NK-92 (cell line): Measurements from ENCODE around the gene SLX1A.
"Not testable (repeated sequence)": the region's sequence is repeated elsewhere in the genome, so short reads cannot be mapped to it uniquely, and the experiment has no call there.

Source experiments
- DNase-seq: peaks from one replicate; lab custom pipeline; 2025; ENCODE audit not compliant: unreplicated experiment; lab: John Stamatoyannopoulos, UW

The SLX1A gene

DNA sequence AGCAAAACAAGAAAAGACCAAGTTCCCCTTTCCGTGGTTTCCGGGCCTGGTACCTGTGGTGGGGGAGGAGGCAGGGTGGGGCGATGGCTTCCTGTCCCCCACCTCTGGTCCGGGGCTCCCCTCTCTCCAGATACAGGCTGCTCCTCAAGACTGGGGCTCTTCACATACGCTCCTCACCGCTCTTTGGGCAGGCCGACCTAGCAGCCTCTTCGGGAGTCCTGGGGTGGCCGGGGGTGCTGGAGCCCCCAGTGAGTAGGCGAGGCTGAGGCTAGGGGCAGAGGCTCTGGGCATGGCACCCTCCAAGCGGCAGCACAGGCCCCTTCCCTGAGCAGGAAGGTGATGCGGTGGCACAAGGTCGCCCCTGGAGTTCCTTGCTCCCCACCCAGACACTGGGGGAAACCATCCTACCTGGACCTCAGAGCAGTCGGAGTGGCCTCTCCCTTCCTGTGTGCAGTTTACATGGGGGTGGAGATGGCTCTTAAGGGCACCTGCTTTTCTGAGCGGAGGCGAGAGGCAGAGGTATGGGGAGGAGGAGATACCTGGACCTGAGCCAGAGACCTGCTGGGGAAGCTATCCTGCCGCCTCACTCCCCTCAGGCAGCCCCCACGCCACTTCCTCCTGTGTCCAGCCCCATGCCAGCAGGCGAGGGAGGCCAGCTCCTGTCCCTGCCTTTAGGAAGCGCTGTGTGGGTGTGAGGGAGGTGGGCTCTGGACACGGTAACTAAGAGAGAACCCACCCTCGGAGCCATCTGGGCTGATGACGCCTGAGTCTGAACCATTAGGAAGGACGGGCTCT is 9.4 kb upstream of the SLX1A start:
- DNase-seq = no peak

DNA sequence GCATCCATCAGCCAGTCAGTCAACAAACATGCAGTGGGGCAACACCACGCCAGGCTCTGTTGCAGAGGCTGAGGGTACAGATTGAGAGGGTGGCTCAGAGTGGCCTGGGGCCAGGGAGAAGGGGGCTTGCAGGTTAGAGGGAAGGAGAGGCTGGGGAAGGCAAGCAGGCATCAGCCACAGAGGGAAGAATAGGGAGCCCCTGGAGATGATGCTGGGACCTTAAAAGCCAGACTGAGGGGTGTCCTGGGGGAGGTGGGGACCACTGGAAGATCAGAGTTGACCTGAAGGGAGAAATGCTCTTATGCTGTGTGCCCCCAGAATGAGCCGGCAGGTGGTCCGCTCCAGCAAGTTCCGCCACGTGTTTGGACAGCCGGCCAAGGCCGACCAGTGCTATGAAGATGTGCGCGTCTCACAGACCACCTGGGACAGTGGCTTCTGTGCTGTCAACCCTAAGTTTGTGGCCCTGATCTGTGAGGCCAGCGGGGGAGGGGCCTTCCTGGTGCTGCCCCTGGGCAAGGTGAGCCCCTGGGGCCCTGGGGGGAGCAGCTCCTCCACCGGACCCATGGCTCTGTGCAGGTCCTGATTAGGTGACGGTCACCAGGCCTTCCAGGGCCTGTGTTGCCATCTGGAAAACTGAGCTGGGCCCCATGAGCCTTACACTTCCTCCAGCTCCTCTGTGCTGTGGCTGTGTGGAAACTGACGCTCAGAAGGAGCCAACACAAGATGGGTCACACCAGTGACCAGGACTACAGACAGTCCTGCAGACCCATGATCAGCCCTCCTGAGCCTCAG is 8.6 kb upstream of the SLX1A start:
- no peak for DNase-seq

DNA sequence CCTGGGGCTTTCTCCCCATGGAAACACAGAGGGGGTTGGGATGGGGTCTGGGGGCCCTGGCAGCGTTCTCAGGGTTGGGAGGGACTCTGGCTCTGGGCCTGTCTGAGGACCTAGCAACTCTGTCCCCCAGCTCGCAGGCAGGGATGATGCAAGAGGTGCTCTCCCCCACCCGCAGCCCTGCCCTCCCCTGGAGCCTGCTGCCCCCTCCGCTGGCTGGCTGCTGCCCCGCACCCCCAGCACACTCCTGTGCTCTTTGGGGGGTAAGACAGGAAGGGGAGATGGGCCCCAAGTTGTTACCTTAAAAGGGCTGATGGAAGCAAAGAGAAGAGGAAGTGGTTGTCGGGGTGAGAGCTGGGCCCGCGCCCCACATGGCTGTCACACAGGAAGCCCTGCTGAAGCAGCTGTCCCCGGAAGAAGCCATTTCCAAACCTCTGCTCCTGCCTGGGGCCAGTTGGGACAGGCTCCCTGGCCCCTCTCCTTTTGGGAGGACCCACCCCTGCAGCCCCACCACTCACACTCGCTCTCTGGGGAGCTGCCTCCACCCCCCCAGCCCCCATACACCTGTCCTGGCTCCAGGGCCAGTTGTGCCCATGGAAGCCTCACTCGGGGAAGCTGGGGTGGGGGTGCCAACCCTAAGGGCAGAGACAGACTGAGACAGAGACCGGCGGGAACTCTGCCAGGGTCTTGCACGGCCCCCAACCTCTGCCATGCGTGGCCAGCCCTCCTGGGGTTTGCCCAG is 7.8 kb upstream of the SLX1A start:
- DNase-seq = no peak

DNA sequence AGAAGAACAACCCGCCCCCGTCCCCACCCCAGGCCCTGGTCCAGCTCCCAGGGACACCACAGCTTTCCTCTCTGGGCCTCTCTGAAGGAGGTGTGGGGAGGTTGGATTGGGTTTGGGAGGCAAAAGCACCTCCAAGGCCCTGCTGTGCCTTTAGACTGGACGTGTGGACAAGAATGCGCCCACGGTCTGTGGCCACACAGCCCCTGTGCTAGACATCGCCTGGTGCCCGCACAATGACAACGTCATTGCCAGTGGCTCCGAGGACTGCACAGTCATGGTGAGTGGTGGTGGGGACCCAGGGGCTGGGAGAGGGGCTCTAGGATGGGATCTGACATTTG is 7.3 kb upstream of the SLX1A start:
- DNase-seq = no peak

DNA sequence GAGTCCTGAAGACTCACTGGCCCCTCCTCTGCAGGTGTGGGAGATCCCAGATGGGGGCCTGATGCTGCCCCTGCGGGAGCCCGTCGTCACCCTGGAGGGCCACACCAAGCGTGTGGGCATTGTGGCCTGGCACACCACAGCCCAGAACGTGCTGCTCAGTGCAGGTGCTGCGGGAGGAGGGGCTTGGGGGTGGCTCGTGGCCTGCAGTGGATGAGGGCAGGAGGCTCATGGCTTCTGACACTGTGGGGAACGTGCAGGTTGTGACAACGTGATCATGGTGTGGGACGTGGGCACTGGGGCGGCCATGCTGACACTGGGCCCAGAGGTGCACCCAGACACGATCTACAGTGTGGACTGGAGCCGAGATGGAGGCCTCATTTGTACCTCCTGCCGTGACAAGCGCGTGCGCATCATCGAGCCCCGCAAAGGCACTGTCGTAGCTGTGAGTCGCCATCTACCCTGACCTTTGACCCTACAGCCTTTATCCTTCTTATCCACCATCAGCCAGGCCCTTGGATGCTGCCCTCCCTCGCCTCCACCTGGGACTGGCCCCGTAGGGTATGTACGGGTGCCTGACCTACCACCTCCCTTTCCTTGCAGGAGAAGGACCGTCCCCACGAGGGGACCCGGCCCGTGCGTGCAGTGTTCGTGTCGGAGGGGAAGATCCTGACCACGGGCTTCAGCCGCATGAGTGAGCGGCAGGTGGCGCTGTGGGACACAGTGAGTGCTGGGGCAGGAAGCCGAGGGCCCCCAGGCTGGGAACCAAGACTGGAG is 6.7 kb upstream of the SLX1A start:
- DNase-seq = no peak

DNA sequence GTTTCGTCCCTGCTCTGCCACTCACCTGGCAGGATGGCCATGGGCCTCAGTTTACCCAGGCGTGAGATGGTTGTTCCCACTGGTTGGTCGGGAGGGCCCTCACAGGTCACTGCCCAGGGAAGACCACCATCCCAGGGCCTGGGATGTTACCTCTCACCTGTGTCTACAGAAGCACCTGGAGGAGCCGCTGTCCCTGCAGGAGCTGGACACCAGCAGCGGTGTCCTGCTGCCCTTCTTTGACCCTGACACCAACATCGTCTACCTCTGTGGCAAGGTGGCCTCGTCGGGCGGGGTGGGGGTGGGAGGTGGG is 6.2 kb upstream of the SLX1A start:
- no peak for DNase-seq

DNA sequence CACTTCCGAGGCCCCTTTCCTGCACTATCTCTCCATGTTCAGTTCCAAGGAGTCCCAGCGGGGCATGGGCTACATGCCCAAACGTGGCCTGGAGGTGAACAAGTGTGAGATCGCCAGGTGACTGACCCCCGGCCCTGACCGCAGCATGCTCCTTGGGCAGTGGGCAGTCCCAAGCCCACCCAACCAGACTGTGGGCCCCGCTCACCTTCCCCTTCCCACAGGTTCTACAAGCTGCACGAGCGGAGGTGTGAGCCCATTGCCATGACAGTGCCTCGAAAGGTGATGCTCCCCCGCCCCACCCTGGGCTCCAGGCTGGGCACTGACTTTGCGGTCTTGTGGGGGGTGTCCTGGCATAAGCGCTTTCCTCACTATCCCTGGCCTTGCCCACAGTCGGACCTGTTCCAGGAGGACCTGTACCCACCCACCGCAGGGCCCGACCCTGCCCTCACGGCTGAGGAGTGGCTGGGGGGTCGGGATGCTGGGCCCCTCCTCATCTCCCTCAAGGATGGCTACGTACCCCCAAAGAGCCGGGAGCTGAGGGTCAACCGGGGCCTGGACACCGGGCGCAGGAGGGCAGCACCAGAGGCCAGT is 5.6 kb upstream of the SLX1A start:
- DNase-seq = no peak

DNA sequence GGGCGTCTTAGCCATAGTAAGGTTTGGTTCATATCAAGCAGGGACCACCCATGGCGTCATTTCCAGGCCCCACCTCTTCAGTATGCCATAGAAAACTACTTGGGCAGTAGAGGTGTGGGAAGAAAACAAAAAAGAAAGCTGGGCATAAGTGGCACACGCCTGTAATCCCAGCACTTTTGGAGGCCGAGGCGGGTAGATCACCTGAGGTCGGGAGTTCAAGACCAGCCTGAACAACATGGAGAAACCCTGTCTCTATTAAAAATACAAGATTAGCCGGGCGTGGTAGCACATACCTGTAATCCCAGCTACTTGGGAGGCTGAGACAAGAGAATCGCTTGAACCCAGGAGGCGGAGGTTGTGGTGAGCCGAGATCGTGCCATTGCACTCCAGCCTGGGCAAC is 2.5 kb upstream of the SLX1A start:
- DNase-seq = not testable (repeated sequence)

DNA sequence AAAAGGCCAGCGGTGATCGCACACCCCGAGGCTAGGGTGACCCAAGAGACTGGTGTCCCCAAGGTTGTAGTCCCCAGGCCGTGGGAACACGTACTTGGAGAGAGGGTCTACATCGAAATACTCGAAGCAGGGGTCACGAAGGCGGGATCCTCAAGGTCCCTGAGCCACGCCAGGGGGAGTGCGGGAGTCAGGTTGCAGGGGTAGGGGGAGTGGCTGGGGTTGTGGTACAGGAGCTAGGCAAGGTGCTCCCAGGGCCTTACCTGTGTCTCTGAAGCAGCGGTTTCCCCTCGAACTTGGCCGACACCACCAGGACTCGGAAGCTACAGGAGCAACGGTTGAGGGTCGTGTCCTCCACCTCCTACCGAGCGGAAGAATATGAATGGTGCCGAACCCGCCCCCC is 577 bp upstream of the SLX1A start:
- not testable (repeated sequence) for DNase-seq

DNA sequence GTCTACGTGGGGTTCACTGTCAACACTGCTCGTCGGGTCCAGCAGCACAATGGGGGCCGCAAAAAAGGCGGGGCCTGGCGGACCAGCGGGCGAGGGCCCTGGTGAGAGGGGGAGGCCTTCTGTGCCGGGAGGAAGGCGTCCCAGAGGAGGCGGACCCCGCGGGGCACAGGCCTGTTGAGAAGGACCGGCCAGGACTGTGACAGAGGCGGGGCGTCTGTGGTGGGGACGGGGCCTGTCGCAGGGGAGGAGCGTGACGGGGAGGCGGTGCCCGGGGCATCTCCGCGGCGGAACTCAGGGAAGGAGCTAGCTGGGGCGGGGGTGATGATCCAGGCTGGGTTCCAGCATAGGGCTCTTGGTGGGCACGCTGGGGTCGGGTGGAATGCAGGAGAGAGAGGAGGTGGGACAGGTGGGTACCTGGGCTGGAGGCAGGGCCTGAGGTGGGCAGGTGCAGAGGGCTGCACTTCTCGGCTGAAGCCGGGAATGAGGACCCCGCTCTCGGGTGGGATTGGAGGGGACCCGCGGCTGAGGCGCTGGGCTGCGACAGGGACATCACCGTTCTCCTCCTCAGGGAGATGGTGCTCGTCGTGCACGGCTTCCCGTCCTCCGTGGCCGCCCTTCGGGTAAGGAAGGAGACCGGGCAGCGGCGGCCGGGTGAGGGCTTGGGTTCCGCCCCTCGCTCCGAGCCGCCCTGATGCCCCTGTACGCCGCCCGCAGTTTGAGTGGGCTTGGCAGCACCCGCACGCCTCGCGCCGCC is 674 bp downstream of the SLX1A start:
- not testable (repeated sequence) for DNase-seq

DNA sequence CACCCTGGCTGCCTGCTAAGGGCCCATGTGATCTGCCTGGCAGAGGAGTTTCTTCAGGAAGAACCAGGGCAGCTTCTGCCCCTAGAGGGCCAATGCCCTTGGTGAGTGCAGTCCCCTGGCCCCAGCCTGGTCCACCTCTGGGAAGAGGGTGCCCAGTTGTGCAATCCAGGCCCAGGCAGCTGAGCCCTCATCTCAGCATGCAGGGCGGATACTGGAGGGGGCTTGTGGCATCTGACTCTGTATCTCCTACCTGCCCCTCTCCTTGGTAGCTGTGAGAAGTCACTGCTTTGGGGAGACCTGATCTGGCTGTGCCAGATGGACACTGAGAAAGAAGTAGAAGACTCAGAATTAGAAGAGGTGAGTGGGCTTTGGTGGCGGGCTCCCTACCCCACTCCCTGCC is 3.3 kb downstream of the SLX1A start:
- not testable (repeated sequence) for DNase-seq

DNA sequence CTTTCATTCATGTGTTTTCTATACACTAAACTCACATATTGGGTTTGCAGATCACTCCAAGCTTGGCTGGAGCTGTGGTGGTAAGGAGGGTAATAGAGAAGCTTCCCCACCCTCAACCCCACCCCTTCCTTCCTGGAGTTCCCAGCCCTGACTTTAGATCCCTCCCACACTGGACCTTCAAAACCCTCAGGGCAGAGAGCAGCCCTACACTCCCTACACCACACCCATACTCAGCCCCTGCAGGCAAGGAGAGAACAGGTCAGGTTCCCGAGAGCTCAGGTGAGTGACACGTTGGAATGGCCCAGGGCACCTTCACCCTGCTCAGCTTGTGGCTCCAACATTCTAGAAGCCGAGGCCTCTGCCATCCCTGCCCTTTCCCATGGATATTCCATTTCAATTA is 5.4 kb downstream of the SLX1A start, which contains the start of gene SULT1A3:
Gene SULT1A3 (plus strand): TSS at position 207 of the 400 bp plus-strand sequence. CDS start 1,474 bp downstream, outside the sequence.
- DNase-seq = not testable (repeated sequence)

DNA sequence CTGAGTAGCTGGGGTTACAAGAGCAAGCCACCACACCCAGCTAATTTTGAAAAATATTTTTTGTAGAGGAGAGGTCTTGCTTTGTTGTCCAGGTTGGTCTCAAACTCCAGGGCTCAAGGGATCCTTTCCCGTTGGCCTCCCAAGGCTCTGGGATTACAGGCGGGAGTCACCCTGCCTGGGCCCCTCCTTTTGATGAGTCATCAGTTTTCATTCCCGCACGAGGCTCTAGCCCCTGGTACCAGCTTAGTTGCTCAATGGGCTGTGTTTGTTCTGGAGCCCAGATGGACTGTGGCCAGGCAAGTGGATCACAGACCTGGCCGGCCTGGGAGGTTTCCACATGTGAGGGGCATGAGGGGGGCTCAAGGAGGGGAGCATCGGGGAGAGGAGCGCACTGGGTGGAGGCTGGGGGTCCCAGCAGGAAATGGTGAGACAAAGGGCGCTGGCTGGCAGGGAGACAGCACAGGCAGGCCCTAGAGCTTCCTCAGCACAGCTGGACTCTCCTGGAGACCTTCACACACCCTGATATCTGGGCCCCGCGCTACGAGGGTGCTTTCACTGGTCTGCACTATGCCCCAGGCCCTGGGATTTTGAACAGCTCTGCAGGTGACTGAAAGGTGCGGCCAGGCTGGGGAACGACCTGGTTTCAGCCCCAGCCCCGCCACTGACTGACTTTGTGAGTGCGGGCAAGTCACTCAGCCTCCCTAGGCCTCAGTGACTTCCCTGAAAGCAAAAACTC is 6.1 kb downstream of the SLX1A start:
- not testable (repeated sequence) for DNase-seq

DNA sequence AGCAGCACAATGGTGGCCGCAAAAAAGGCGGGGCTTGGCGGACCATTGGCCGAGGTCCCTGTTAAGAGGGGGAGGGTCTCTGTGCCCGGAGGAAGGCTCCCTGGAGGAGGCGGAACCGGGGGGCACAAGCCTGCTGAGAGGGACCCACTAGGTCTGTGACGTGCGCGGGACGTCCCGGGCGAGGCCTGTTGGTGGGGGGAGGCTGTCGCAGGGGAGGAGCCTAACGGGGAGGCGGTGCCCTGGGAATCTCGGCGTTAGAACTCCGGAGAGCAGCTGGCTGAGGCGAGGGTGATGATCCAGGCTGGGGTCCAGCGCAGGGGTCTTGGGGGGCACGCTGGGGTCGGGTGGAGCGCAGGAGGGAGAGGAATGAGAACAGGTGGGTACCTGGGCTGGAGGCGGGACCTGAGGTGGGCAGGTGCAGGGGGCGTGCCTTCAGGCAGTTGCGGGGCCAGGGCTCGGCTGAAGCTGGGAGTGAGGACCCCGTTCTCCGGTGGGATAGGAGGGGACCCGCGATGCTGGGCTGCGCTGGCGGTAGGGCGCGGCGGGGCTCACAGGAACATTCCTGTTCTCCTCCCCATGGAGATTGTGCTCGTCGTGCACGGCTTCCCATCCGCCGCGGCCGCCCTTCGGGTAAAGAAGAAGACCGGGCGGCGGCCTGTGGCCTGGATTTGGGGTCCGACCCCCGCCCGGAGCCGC is 12.0 kb downstream of the SLX1A start:
- not testable (repeated sequence) for DNase-seq

DNA sequence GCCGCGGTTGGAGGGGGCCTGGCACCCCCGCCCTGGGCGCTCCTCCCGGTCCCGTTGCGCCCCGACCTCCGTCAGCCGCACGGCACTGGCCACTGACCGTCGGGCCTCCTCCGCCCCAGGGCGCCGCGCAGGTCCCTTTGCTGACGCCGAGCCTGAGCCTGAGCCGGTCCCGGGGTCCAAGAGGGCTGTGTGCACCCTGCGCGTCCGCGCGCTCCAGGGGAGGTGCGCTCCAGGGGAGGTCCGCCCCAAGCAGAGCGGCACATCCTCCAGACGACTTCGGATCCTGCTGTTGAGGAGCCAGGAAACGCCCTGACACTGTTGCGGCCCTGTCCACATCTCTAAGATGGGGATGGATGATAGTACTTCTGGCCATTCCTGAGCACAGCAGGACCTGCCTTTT is 12.6 kb downstream of the SLX1A start:
- not testable (repeated sequence) for DNase-seq

DNA sequence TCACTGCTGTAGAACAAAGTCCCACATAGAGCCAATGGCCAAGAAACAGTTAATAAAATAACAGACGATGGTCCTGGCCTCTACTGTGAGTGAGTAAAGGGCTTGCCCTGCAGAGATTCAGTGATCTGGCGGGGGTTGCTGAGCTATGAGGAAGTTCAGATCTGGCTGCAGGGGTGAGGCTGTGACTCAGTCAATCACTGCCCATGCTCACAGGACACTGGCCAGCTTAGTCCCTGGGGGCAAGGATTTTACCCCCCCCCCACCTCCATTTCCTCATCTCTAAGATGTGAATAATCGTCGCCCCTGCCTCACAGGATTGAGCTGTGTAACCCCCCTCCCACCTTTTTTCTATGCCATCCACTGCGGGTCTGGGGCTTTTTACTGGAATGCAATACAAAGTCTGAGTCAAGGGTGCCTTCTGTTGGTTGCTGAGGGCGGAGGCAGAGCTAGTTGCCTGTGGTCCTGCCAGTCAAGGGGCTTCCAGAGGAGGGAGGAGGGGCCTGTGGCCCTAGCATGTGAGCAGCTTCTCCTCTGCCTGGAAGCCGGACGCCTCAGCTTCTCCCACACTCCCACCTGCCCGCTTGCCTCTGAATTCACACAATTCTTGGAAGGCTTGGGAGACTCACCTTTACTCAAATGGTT is 13.5 kb downstream of the SLX1A start:
- not testable (repeated sequence) for DNase-seq

DNA sequence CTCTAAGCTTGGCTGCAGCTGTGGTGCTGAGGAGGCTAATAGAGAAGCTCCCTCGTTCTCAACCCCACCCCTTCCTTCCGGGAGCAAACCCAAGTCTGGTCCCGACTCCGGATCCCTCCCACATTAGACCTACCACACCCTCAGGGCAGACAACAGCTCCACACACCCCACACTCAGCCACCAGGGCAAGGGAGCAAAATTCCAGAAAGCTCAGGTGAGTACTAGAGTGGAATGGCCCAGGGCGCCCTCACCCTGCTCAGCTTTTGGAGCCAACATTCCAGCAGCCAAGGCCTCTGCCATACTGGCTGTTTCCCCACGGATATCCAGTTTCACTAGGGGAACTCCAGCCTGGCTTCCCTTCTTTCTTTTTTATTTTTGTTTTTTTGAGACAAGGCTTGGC is 15.4 kb downstream of the SLX1A start:
- DNase-seq = not testable (repeated sequence)

DNA sequence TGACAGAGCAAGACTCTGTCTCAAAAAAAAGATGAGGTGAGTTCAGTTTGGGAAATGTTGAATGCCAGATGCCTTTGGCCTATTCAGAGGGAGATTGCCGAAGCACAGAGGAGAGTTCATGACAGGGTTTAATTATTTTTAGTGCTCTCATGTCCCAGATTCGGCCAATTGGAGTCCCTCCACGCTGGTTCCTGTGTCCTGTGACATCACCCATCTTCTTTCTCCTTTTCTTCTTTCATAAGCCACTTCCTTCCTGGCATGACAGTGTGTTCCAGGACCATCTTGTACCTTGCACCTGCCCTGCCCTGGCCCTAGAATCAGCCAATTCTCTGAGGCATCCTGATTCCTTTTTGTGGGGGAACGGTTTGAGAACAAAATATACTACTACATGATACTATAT is 17.7 kb downstream of the SLX1A start:
- DNase-seq = not testable (repeated sequence)
